Cerebellar cortex (tissue), 1 donor: ENCODE measurements around the gene INCA1.

Experiments used
- DNase-seq: peaks from one replicate; pipeline ENCODE4 v3.0.0-alpha.2; 2015; ENCODE audit warnings: low spot score

Gene INCA1

DNA sequence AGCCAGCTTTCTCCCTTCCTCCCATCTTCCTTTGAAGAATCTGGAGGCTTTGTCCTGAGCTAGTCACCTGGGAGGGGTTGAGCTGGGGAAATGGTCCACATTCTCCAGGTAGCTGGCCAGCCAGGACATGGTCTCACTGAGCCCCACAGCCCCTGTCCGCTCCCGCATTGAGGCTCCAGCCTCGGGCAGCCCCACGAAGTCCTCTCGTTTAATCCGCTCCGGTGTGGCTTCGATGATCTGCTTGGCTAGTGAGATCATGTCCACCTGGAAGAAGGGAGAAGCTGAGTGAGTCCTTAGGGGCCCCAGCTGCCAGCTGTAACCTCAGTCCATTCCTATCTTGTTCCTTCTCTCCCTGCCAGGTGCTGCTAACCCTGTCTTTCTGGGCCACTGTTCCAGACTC lies 27.0 kb downstream of the INCA1 start:
- no peak for DNase-seq

GRCh38 chr17:4969551-4970173 lies 27.7 kb downstream of the INCA1 start:
- no peak for DNase-seq

DNA sequence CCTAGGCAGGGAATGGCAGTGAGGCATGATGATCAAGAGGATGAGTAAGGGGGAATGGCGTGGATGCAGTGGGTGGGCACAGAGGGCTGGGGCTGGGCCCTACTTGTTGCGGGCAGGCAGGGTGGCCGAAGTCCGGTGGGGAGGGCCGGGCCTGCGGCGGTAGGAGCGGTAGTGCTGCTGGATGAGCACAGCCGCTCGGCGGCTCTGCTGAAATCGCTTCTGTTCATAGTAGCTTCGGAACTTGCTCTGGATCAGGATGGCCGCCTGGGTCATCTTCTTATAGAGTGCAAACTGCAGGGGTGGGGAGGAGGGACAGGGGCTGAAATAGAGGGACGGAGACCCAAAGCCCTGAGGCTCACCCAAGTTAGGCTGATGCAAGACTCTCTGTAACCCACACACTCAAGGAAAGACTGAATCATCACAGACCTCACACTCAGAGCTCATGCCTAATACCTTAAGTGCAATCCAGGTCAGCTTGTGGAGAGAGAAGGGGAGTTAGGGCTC lies 28.2 kb downstream of the INCA1 start:
- DNase-seq = no peak

DNA sequence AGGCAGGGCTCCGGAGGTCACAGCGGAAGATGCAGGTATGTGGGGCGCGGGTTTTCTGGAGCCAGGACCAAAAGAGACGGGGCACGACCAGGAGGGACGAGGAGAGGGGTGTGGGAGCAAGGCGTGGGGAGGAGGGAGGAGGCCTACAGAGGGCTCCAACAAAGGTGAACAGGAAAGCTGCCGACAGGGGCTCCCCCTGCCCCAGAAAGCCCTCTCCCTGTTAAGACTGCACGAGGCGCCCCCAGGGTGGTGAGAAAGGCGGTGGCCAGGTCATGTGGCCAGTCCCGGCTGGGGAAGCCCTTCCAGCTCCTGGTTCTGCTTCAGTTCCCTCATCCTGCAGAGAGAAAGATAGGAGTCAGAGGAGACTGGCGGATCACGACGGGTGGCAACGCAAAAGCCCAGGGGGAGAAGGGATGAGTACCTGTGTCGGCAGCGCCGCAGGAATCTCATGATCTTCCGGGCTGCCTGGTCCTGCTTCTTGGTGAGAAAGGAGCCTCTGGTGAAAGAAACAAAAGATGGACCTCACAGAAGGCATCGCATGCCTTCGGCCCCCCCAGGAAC lies 28.8 kb downstream of the INCA1 start:
- no peak for DNase-seq

GRCh38 chr17:4967539-4968485 lies 29.5 kb downstream of the INCA1 start, which contains the start of gene SPAG7:
TSS of gene SPAG7 (minus strand) at chr17:4967817. CDS start at chr17:4967804, 13 bp downstream.
- peak; percentile 98 for DNase-seq

DNA sequence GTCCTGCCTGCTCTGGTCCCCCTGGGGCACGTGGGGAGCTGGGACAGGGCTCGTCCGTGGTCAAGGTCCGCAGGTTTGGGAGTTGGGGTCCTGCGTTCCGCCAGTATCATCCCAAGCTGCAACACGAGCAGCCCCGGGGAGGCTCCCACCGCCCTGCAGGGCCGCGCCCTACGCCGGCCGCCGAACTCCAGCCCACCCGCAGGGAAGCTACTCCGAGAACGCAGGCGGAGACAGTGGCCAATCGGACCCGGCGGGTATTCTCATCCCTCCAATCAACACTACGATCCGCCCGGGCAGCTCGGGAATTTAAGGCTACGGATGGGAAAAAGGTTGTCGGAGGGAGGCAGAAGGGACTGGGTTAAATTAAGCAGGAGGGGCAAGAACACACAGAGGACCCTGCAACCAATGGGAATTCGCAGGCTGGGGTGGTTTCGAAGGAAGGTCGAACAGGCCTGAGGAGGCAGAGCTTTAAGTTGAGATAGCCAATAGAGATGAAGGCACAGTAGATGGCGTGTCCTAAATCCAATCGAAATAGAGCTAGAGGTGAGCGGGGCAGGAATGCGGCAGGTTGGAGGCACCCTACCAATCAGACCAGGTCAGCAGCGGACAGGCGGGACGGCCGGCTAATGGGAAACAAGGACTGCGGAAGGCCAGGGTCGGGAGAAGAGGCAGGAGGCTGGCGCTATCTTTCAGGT lies 30.3 kb downstream of the INCA1 start:
- peak; percentile 100 for DNase-seq

GRCh38 chr17:4965311-4965986 lies 31.9 kb downstream of the INCA1 start:
- DNase-seq = no peak

DNA sequence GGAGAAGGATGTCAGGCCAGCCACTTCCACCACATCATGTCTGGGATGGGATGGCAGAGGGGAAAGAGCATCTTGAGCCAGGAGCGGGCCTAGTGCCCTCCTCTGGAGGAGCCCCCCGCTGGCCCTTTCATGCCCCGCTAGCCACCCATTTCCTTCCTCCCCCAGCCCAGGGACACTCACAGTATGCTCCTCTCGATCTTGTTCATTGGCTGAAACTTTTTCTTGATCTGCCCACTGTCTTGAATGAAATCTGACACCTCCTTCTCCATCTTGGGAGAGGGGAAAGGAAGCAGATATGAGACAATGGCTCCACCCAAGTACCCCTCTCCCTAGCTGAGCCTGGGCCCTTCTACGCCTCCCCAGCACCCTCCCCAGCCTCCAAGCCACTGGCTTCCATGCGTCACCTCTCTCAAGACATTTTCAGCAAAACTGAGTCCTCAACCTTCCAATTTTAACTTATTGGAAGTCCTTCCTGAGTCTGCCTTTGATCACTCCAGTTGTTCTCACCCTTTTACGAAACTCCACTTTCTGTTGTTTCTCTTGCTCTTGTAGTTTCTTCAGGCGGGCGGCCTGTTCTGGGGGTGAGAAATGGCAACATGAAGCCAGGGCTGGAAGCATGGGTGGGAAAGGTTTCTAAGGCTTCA lies 36.9 kb downstream of the INCA1 start:
- DNase-seq = no peak

DNA sequence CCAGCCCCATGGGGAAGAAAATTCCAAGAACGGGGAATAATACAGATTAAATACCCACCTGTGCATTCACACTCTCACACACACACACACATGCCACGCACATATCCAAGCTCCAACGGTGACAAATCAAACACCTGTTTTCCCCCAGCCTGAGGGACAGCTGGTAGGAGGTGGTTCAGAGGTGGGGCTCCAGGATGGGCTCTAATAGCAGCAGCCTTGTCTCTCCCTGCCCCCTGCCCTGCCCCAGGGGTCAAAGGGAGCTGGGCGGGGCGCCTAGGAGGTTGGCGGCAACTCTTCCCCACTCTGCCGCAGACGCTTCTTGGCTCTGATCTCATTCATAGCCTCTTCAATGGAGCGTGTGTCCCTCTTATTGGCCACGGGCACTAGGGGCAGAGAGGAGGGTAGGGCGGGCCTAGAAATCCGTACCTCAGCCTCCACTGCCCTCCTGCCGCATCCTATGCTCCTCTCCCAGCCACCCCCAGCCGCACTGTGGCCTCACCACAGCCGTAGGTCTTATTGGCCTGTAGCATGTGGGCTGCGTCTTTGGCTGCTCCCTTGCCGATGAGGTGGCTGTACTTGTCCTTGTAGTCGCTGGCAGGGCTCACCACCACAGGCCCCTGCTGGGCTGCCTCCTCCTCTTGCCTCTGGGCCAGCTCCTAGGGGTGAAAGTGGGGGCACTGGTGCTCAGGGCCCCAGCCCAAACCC lies 37.9 kb downstream of the INCA1 start:
- DNase-seq = no peak

DNA sequence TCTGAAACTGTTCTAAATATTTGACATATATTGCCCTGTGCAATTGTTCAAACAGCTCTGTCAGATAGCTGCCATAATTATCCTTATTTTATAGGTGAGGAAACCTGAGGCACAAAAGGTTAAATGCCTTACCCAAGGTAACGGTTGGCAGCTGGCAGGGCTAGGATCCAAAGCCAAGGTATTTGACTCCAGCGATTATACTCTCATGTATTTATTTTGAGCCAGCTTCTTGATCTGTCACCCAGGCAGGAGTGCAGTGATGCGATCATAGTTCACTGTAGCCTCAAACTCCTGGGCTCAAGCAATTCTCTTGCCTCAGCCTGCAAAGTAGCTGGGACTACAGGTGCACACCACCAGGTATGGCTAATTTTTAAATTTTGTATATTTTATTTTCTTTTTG lies 39.2 kb downstream of the INCA1 start:
- DNase-seq = no peak

DNA sequence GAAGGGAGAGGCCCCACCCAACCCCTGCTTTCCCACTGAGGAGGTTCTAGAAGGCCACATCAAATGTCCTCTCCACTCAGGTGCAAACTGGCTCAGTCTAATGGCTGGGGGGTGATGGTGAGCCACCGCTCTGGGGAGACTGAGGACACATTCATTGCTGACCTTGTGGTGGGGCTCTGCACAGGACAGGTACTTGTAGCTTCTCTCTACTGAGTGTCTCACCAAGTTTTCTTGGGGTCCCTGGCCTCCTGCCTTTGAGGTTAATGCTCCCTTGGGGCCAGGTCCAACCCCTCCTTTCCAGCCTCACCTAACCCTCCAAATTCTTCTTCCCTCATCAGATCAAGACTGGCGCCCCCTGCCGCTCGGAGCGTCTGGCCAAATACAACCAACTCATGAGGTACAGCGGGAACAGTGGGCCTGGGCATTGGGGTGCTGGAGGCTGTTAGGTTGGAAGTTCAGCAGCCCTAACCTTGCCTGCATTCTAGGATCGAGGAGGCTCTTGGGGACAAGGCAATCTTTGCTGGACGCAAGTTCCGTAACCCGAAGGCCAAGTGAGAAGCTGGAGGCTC lies 40.7 kb downstream of the INCA1 start:
- DNase-seq = no peak

GRCh38 chr17:4955091-4955490 lies 42.2 kb downstream of the INCA1 start:
- DNase-seq = no peak

- DNase-seq = no peak
Observed at GRCh38 chr17:4953451-4953961, 43.8 kb downstream of the INCA1 start.

GRCh38 chr17:4951486-4951885 lies 45.8 kb downstream of the INCA1 start:
- DNase-seq = peak; percentile 28

DNA sequence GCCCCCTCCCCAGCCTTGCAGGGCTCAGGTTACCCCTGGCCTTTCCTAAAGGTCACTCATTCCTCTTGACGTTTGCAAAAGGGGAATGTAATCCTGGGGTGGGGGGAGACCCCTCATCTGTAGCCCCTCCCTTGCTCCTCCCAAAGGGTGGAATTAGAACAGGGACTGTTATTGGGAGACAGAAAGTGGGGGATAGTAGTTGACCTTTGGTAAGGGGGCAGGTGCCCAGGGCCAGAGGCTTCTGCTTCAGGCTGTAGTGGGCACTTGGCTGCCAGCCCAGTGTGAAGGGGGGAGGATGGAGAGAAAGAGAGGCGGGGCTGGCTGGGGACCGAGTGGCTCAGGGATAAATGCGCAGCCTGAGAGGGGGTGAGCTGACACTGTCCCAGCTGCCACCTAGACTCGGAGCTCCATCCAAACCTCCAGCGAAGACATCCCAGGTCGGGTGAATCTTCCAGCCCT lies 46.5 kb downstream of the INCA1 start, which contains the start of gene ENO3:
Gene ENO3, plus strand, starts transcription at position 374 of the 459 bp plus-strand sequence. CDS start 711 bp downstream, outside the sequence.
- peak; percentile 35 for DNase-seq

GRCh38 chr17:4950075-4950745 lies 47.1 kb downstream of the INCA1 start:
- DNase-seq = no peak

GRCh38 chr17:4949321-4950074 lies 47.8 kb downstream of the INCA1 start:
- DNase-seq = peak; percentile 61

- peak; percentile 87 for DNase-seq
Observed at GRCh38 chr17:4948931-4949320, 48.4 kb downstream of the INCA1 start.
